Activated CD4-positive, CD25-positive, alpha-beta regulatory T cell treated with anti-CD3 and anti-CD28 coated beads, Interleukin-2, amount 50 U/mL, for 16 hours (primary cell): Measurements from ENCODE around the gene RELN.
"Not testable (repeated sequence)": the region's sequence is repeated elsewhere in the genome, so short reads cannot be mapped to it uniquely, and the experiment has no call there.

Experiments
- DNase-seq: peaks from one replicate; pipeline ENCODE4 v3.0.0-alpha.2; 2020; ENCODE audit warnings: low read depth, low spot score

Gene RELN

GRCh38 chr7:103793614-103794013 is 195.8 kb downstream of the RELN start:
- no peak for DNase-seq

GRCh38 chr7:103791894-103792293 is 197.6 kb downstream of the RELN start:
- no peak for DNase-seq

- not testable (repeated sequence) for DNase-seq
Observed at GRCh38 chr7:103787041-103787440, 202.4 kb downstream of the RELN start.

- no peak for DNase-seq
Observed at GRCh38 chr7:103784646-103785286, 204.7 kb downstream of the RELN start.

- no peak for DNase-seq
Observed at GRCh38 chr7:103781409-103781808, 208.0 kb downstream of the RELN start.

- not testable (repeated sequence) for DNase-seq
Observed at GRCh38 chr7:103780561-103780960, 208.9 kb downstream of the RELN start.

- DNase-seq: no peak
Observed at GRCh38 chr7:103777440-103777839, 212.0 kb downstream of the RELN start.

- DNase-seq: no peak
Observed at GRCh38 chr7:103773726-103774125, 215.7 kb downstream of the RELN start.

GRCh38 chr7:103772171-103772773 is 217.2 kb downstream of the RELN start:
- no peak for DNase-seq

- DNase-seq: no peak
Observed at GRCh38 chr7:103771294-103771693, 218.2 kb downstream of the RELN start.

- DNase-seq: no peak
Observed at GRCh38 chr7:103766660-103767059, 222.8 kb downstream of the RELN start.

GRCh38 chr7:103765901-103766300 is 223.6 kb downstream of the RELN start:
- DNase-seq: no peak

GRCh38 chr7:103764901-103765300 is 224.6 kb downstream of the RELN start:
- DNase-seq: no peak

- DNase-seq: no peak
Observed at GRCh38 chr7:103762877-103763276, 226.6 kb downstream of the RELN start.

GRCh38 chr7:103762065-103762760 is 227.2 kb downstream of the RELN start:
- DNase-seq: no peak

GRCh38 chr7:103752995-103753394 is 236.5 kb downstream of the RELN start:
- DNase-seq: no peak

- no peak for DNase-seq
Observed at GRCh38 chr7:103751311-103751880, 238.1 kb downstream of the RELN start.

- no peak for DNase-seq
Observed at GRCh38 chr7:103748680-103749079, 240.8 kb downstream of the RELN start.

- DNase-seq: no peak
Observed at GRCh38 chr7:103735377-103735776, 254.1 kb downstream of the RELN start.

- no peak for DNase-seq
Observed at GRCh38 chr7:103731169-103731568, 258.3 kb downstream of the RELN start.

GRCh38 chr7:103729026-103729425 is 260.4 kb downstream of the RELN start:
- no peak for DNase-seq

GRCh38 chr7:103727982-103728610 is 261.4 kb downstream of the RELN start:
- DNase-seq: no peak
